ENCODE results near the gene PDYN. TPM values are rescaled to one million over a fixed set of nuclear protein-coding genes. Genes with fewer than 3 reads are reported as not detected.

The PDYN gene
- total and polyA plus RNA-seq, 8 donors: not detected

DNA sequence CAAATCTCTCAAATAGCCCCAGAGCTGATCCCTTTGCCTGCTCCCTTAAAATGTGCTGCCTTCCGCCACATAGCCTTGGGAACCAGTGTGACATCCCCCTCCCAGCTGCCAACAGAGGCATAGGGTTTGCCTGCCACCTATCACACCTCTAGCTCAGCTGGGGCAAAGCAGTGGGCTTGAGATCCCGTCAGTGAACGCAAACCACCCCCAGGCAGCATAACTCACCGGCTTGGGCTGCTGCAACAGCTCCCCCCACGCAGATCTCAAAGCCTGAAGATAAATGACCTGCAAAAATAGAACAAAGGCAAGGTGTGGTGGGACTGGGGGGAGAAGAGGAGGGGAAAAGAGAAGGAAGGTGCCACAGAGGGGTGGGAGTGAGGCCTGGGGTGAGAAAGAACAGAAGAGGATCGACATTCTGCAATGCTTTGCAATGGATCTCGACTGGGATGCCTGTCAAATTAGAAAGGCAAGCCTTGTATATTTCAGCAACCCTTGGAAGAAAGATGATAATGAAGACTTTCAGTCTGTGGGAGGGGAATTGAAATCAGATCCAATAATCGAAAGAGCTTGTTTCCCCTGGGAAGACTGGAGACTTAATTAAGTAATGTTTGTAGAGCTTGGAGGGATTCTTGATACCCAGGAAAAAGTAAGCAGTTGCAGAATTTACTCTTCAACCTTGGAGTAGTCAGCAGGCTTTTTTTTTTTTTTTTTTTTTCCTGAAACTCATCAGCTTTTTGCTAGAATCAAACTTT lies 1.3 kb downstream of the PDYN start:
- intact Hi-C loops (cut with DNase I): no loop called here
- H3K27ac ChIP-seq: no peak overlapping the region
- WGBS, 2 donors: 19 to 22% methylated on average over 8 of the region's 8 CpGs
- ATAC-seq (no peak), FAIRE-seq (no peak), DNase-seq (no peak)
- no peaks in the 10 kb centered on the region for H3K4me1 ChIP-seq
- no peak overlapping the region for H3K4me3 ChIP-seq
- TF ChIP-seq, protein P1, sequence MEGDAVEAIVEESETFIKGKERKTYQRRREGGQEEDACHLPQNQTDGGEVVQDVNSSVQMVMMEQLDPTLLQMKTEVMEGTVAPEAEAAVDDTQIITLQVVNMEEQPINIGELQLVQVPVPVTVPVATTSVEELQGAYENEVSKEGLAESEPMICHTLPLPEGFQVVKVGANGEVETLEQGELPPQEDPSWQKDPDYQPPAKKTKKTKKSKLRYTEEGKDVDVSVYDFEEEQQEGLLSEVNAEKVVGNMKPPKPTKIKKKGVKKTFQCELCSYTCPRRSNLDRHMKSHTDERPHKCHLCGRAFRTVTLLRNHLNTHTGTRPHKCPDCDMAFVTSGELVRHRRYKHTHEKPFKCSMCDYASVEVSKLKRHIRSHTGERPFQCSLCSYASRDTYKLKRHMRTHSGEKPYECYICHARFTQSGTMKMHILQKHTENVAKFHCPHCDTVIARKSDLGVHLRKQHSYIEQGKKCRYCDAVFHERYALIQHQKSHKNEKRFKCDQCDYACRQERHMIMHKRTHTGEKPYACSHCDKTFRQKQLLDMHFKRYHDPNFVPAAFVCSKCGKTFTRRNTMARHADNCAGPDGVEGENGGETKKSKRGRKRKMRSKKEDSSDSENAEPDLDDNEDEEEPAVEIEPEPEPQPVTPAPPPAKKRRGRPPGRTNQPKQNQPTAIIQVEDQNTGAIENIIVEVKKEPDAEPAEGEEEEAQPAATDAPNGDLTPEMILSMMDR (IDR thresholded peaks at IDR 0.05): no peak
- no peaks in the 10 kb centered on the region for H3K27me3 ChIP-seq
- no peaks in the 10 kb centered on the region for H3K9me3 ChIP-seq
- H3K36me3 ChIP-seq: no peaks in the 10 kb centered on the region

DNA sequence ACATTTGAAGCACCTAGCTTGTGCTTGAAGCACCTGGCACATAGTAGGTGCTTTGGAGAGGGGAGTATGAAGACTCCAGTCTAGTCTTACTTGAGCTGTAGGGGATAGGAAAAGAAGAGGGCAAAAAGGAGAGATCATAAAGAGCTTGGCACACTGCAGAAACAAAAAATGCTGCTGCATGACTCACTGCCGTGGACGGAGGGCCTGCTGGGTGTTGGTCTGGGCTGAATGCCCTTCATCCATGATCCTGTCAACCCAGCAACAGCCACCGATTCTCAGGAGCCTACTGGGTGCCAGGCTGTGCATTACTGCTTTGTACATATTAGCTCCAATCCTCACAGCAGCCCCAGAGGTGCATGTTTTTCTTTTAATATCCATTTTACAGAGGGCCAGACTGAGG lies 6.0 kb downstream of the PDYN start:
- 28 to 46% methylated on average over 3 of the region's 3 CpGs for WGBS, 2 donors
- TF ChIP-seq, protein P1 (IDR thresholded peaks at IDR 0.05): no peak
- FAIRE-seq: no peak
- no peaks in the 10 kb centered on the region for H3K4me1 ChIP-seq
- ATAC-seq: no peak
- intact Hi-C loops (cut with DNase I): no loop called here
- H3K9me3 ChIP-seq: no peaks in the 10 kb centered on the region
- no peak for DNase-seq
- H3K27ac ChIP-seq: no peak overlapping the region
- H3K36me3 ChIP-seq: no peaks in the 10 kb centered on the region
- no peak overlapping the region for H3K4me3 ChIP-seq
- H3K27me3 ChIP-seq: no peaks in the 10 kb centered on the region

DNA sequence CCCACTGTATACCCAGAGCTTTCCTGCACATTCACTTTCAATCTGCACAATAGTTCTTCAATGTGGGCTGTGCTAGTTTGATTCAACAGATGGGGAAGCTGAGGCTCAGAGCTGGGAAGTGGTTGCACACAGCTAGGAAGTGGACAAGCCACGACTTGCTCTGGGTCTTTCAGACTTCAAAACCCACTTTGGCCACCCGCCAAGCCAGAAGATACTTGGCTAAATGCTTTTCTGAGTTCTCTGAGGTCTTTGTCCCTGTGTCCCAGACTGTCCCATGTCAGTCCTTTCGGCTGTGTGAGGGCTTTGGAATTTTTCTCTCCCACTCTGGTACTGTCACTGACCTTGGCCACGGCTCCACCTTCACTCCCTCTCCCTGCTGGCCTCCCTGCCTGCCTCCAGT lies 10.6 kb downstream of the PDYN start:
- TF ChIP-seq, protein P1 (IDR thresholded peaks at IDR 0.05): no peak
- Histone ChIP-seq H3K36me3 (no peaks in the 10 kb centered on the region), H3K9me3 (no peaks in the 10 kb centered on the region), H3K4me3 (no peak overlapping the region), H3K27me3 (peaks cover 0 to 4% (median 0%) of the 10 kb centered on the region in 4 donors), H3K27ac (no peak overlapping the region), H3K4me1 (no peaks in the 10 kb centered on the region)
- ATAC-seq (peak in 1 of 4 donors; percentile 34), FAIRE-seq (no peak), DNase-seq (no peak)
- intact Hi-C loops (cut with DNase I): no loop called here
- 31 to 32% methylated on average over 4 of the region's 4 CpGs for WGBS, 2 donors

DNA sequence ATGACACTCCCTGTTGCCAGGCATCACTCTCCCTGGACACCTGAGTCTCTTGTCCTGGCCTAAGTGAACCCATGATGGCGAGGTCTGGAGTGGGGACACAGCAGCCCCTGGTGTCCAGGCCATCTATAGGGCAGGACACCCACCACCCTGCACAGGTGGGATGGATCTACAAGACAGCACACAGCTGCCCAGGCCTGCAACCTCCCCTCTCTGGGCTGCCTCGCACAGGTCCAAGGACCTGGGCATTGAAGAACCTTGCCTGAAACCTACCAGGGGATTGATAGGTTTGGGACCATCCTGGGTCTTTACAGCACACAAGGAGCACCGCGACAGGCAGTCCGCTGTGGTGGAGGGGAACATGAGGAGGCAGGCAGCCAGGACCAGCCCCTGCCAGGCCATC lies 11.2 kb downstream of the PDYN start:
- H3K4me1 ChIP-seq: no peaks in the 10 kb centered on the region
- TF ChIP-seq, protein P1 (IDR thresholded peaks at IDR 0.05): no peak
- no peak for ATAC-seq
- no peak for FAIRE-seq
- no peaks in the 10 kb centered on the region for H3K36me3 ChIP-seq
- peaks cover 0 to 4% (median 0%) of the 10 kb centered on the region in 4 donors for H3K27me3 ChIP-seq
- no peak overlapping the region for H3K4me3 ChIP-seq
- DNase-seq: no peak
- H3K9me3 ChIP-seq: no peaks in the 10 kb centered on the region
- 80 to 81% methylated on average over 5 of the region's 5 CpGs for WGBS, 2 donors
- no peak overlapping the region for H3K27ac ChIP-seq
- intact Hi-C loops (cut with DNase I): no loop called here

DNA sequence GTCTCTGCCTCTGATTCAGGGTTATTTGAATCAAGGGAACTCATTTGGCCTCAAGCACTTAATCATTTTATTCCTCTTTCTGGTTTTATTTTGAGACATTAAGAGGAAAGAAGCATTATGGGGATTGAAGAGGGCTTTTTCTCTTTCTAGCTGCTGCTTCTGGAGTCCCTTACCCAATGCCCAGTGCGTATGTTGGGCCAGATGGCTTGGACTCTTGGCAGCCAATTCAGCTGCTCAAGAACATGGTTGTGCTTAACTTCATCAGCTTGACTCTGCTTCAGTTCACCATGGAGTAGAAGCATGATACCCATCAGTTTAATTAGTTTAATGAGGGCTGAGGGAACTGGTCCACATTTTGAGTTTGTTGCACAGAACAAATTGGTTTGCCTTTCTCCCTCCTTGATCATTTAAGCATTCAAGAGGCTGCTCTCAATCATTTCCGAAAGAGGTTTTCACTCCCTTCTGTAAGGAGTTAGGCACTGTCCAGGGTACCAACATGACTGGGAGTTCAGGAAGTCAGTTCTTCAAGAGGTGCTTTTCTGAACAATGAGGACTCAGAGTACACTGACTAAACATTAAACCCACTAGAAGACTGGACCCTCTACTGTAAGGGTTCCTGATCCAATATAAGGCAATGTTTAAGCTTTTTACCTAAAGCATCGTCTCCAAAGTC lies 14.6 kb downstream of the PDYN start:
- H3K36me3 ChIP-seq: no peaks in the 10 kb centered on the region
- ATAC-seq: no peak
- TF ChIP-seq, protein P1 (IDR thresholded peaks at IDR 0.05): no peak
- intact Hi-C loops (cut with DNase I): no loop called here
- H3K9me3 ChIP-seq: no peaks in the 10 kb centered on the region
- 25 to 32% methylated on average over 3 of the region's 3 CpGs for WGBS, 2 donors
- H3K4me3 ChIP-seq: no peak overlapping the region
- H3K4me1 ChIP-seq: no peaks in the 10 kb centered on the region
- no peak for DNase-seq
- FAIRE-seq: no peak
- peaks cover 0 to 4% (median 0%) of the 10 kb centered on the region in 4 donors for H3K27me3 ChIP-seq
- no peak overlapping the region for H3K27ac ChIP-seq
